Suprapubic skin (tissue), 4 donors: ENCODE measurements around the gene MEAK7.

Source experiments
- CTCF ChIP-seq, 2 donors: fragments of 200-600 bp in 1 of 2; fragments of 450-650 bp in 1 of 2; sonication (generic) in 1 of 2; IDR thresholded peaks; one replicate each; pipeline ENCODE4 v1.5.1; 2016 to 2019; ENCODE audit warnings: antibody characterized with exemption in 2 of 2, mild to moderate bottlenecking in 1 of 2, moderate library complexity in 1 of 2
- POLR2A ChIP-seq, 2 donors: fragments of 450-650 bp; IDR thresholded peaks; one replicate each; pipeline ENCODE4 v1.6.1; 2017; ENCODE audit warnings: antibody characterized with exemption in 2 of 2, mild to moderate bottlenecking in 2 of 2, moderate library complexity in 2 of 2
- POLR2AphosphoS5 ChIP-seq, 3 donors: sonication (generic); formaldehyde crosslinking; IDR thresholded peaks; one replicate each; pipeline ENCODE4 v1.6.1; 2017; ENCODE audit warnings: antibody characterized with exemption in 3 of 3

- TF ChIP-seq POLR2A (IDR thresholded peaks at IDR 0.05) (no peak), POLR2AphosphoS5 (IDR thresholded peaks at IDR 0.05) (no peak), CTCF (IDR thresholded peaks at IDR 0.05) (no peak)
Measured at GRCh38 chr16:84486126-84486525, 18.3 kb downstream of the MEAK7 start.
